Activated CD8-positive, alpha-beta T cell treated with anti-CD3 and anti-CD28 coated beads, Interleukin-2, amount 10 ng/mL, durations not matched to agents 7 days and 5 days (primary cell): Measurements from ENCODE around the gene RENBP. TPM values are rescaled to one million over a fixed set of nuclear protein-coding genes. Genes with fewer than 3 reads are reported as not detected.

Source experiments
- ATAC-seq: fragments of 150-1000 bp; cut with Tn5 transposase; one replicate; pipeline ENCODE4 v1.10.0; 2021; ENCODE audit warnings: moderate library complexity
- CTCF ChIA-PET: fragments of 350-600 bp; sonication (Branson Sonifier 250); formaldehyde crosslinking; loops from one replicate; lab custom pipeline; 2021; ENCODE audit warnings: antibody characterized with exemption; lab: Charles Lee
- POLR2A ChIA-PET: fragments of 350-600 bp; sonication (Branson Sonifier 250); formaldehyde crosslinking; loops from one replicate; lab custom pipeline; 2021; ENCODE audit warnings: antibody characterized with exemption; lab: Charles Lee
- DNase-seq: peaks from one replicate; pipeline ENCODE4 v3.0.0-alpha.2; 2020
- H3K27ac Mint-ChIP-seq: one replicate; pipeline ENCODE4 v1.8.0; 2021; ENCODE audit warnings: mild to moderate bottlenecking, mixed read lengths
- H3K27me3 Mint-ChIP-seq: one replicate; pipeline ENCODE4 v1.8.0; 2021; ENCODE audit warnings: low read depth, mixed read lengths
- H3K36me3 Mint-ChIP-seq: one replicate; pipeline ENCODE4 v1.8.0; 2021; ENCODE audit warnings: low read depth, mixed read lengths
- H3K4me1 Mint-ChIP-seq: one replicate; pipeline ENCODE4 v1.8.0; 2021; ENCODE audit warnings: low read depth, mixed read lengths
- H3K4me3 Mint-ChIP-seq: one replicate; pipeline ENCODE4 v1.8.0; 2021; ENCODE audit warnings: mild to moderate bottlenecking, mixed read lengths
- H3K9me3 Mint-ChIP-seq: one replicate; pipeline ENCODE4 v1.8.0; 2022; ENCODE audit warnings: mixed read lengths; ENCODE audit not compliant: insufficient read depth
- total RNA-seq, 2 experiments: library from RNA; stranded (reverse); gene quantifications; one replicate each; pipeline ENCODE4 v1.2.3, GENCODE V29; 2021

RENBP gene
- total RNA-seq, 2 experiments from 2014 or later: 12.1 to 13.6 TPM

DNA sequence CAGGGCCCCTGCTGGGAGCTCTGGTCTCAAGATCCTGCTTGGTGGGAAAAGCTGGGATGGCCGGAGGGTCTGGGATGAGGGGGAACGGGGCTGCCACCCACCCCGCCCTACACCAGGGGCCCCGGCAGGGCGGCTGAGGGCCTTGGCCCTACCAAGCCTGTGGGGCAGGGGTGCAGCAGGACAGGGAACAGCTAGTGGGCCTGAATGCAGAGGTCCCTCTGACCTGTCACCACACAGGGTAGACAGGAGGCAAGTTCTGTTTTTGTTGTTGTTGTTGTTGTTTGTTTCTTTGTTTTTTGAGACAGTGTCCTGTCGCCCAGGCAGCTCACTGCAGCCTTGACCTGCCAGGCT is 332 bp upstream of the RENBP start:
- ChIA-PET POLR2A (interaction anchor here (0.6 to 6.6 kb wide), 3 partner anchors 18 to 205 kb away, joined by 3 to 84 read pairs (median 3); partner anchors contain the start of gene ARHGAP4), CTCF (interaction anchor here (10.6 kb wide), 1 partner anchor 19 kb away, joined by 228 read pairs; the partner anchor contains the start of gene ARHGAP4)
- H3K4me1 Mint-ChIP-seq: peaks cover 42% of the 10 kb centered on the region
- peak; percentile 11 for ATAC-seq
- no peaks in the 10 kb centered on the region for H3K9me3 Mint-ChIP-seq
- DNase-seq: no peak
- H3K36me3 Mint-ChIP-seq: peaks cover 14% of the 10 kb centered on the region
- H3K27ac Mint-ChIP-seq: no peak overlapping the region
- peak overlapping the region; percentile 74 for H3K4me3 Mint-ChIP-seq
- no peaks in the 10 kb centered on the region for H3K27me3 Mint-ChIP-seq

DNA sequence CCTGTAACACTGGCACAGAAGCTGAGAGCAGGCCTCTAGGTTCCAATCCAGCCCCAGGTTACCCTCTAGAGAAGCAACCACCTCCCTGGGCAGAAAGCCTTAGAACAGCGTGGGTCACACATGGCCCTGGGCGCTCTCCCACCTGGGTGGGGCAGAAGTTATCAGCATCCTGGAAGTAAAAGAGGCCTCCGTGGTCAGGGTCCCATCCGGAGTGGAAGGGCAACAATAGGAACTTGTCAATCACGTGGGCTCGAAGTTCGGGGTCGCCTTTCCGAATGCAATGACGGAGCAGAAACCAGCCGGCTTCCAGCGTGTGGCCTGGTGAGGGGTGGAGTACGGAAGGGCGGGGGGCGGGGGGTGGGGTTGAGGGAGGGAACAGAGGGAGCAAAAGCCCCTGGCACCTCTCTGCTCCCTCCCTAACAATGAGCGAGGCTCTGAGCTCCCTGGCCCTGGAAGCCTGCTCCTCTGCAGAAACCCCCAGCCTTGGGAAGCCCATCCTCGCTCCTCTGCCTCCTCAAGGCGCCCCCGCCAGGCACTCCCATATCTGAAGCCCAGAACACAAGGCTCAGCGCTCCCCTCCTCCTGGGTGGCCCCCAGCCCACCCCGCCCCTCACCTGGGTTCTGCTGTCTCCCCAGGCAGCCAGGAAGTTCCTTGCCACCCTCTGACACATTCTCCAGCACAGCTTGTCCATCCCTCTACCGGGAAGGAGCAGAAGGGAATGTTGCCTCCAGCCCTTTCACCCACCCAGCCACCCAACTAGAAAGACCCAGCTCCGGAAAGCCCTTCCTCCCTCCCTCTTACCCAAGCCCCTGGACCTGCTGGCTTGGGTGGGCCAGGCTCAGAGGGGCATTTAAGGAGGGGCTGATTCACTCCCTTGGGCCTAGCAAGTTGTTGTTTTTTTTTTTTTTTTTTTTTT is 2.8 kb downstream of the RENBP start:
- Mint-ChIP-seq H3K9me3 (no peaks in the 10 kb centered on the region), H3K36me3 (no peaks in the 10 kb centered on the region), H3K4me1 (peaks cover 23% of the 10 kb centered on the region), H3K27ac (peak overlapping the region; percentile 77), H3K4me3 (peak overlapping the region; percentile 66), H3K27me3 (no peaks in the 10 kb centered on the region)
- ATAC-seq: peak; percentile 18
- POLR2A ChIA-PET: interaction anchor here (1.7 kb wide), 1 partner anchor 15 kb away, joined by 11 read pairs; the partner anchor contains the start of gene ARHGAP4
- CTCF ChIA-PET: interaction anchor here (0.9 to 2.0 kb wide), 2 partner anchors 13 to 17 kb away, joined by 4 to 6 read pairs; no protein-coding TSS in a partner anchor
- no peak for DNase-seq

DNA sequence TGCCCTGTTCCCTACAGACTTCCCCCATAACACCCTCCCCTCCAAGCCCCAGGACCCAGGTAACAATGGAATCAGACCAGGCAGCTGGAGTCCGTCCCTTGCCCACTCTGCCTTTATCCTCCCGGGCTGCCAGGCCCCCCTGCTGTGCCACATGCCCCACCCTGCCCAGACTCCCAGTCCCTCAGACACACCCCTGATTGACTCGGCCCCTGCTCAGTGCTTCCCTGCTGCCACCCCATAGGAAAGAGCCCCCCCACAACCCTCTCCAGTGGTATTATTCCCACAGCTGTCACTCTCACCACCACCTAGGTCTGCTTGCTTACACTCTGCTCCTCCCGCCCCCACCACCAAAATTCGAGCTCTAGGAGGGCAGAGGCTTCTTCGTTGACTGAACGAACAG is 4.9 kb downstream of the RENBP start:
- POLR2A ChIA-PET: interaction anchor here (1.1 to 1.6 kb wide), 4 partner anchors 10 to 15 kb away, joined by 3 to 5 read pairs (median 4); partner anchors contain the start of gene ARHGAP4
- Mint-ChIP-seq H3K36me3 (no peaks in the 10 kb centered on the region), H3K27me3 (no peaks in the 10 kb centered on the region), H3K9me3 (no peaks in the 10 kb centered on the region), H3K4me1 (peaks cover 25% of the 10 kb centered on the region), H3K4me3 (no peak overlapping the region), H3K27ac (no peak overlapping the region)
- ATAC-seq (no peak), DNase-seq (no peak)
- CTCF ChIA-PET: interaction anchor here (1.4 to 2.7 kb wide), 3 partner anchors 8 to 15 kb away, joined by 4 to 10 read pairs (median 6); no protein-coding TSS in a partner anchor

DNA sequence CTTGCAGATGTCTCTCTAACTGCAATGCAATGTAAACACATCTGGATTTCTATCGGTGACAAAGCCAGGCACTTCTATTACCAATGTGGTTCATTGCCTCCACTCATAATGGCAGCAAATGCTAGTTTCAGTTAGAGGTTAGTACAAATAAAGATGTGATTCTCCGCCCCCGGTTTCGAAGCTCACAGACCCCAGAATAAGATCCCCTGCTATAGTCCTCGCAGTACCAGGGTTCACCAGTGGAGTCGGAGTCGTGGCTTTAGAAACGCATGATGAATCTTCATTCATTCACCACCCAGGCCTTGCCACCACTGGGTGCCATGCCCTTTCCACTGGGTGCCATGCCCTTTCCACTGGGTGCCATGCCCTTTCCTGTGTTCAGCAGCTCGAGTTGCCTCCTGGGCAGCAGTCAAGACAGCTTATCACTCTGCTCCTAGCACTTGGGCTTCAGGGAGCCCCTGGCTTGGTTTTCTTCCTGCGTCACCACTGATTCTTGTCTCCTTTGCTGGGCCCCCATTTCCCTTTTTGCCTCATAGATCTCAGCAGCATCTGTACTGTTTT is 6.1 kb downstream of the RENBP start:
- H3K9me3 Mint-ChIP-seq: no peaks in the 10 kb centered on the region
- H3K27me3 Mint-ChIP-seq: no peaks in the 10 kb centered on the region
- H3K36me3 Mint-ChIP-seq: no peaks in the 10 kb centered on the region
- no peak overlapping the region for H3K4me3 Mint-ChIP-seq
- H3K4me1 Mint-ChIP-seq: peaks cover 26% of the 10 kb centered on the region
- ChIA-PET CTCF (interaction anchor here (1.2 to 2.7 kb wide), 2 partner anchors 9 to 14 kb away, joined by 5 to 10 read pairs; no protein-coding TSS in a partner anchor), POLR2A (interaction anchor here (0.6 kb wide), 1 partner anchor 60 kb away, joined by 3 read pairs; no protein-coding TSS in a partner anchor)
- peak overlapping the region; percentile 33 for H3K27ac Mint-ChIP-seq
- ATAC-seq (no peak), DNase-seq (no peak)

DNA sequence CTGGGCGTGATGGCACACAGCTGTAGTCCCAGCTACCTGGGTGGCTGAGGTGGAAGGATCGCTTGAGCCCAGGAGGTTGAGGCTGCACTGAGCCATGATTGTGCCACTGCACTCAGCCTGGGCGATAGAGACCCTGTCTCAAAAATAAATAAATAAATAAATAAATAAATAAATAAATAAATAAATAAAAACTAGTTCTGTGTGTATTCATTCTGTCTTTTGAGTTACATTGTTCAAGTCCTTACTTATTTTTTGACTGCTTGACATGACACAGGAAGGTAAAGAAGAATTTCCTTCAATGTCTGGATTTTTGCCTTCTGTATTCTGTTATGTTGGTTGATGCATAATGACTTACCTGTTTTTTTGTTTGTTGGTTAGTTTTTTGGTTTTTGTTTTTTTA is 7.4 kb downstream of the RENBP start:
- DNase-seq (no peak), ATAC-seq (no peak)
- H3K4me3 Mint-ChIP-seq: no peak overlapping the region
- no peaks in the 10 kb centered on the region for H3K9me3 Mint-ChIP-seq
- CTCF ChIA-PET: interaction anchor here (2.7 kb wide), 1 partner anchor 10 kb away, joined by 10 read pairs; no protein-coding TSS in a partner anchor
- peaks cover 23% of the 10 kb centered on the region for H3K4me1 Mint-ChIP-seq
- no peaks in the 10 kb centered on the region for H3K36me3 Mint-ChIP-seq
- no peak overlapping the region for H3K27ac Mint-ChIP-seq
- H3K27me3 Mint-ChIP-seq: no peaks in the 10 kb centered on the region
- POLR2A ChIA-PET: interaction anchor here (0.6 to 1.6 kb wide), 2 partner anchors 9 to 11 kb away, joined by 3 to 6 read pairs; partner anchors contain the start of gene ARHGAP4

DNA sequence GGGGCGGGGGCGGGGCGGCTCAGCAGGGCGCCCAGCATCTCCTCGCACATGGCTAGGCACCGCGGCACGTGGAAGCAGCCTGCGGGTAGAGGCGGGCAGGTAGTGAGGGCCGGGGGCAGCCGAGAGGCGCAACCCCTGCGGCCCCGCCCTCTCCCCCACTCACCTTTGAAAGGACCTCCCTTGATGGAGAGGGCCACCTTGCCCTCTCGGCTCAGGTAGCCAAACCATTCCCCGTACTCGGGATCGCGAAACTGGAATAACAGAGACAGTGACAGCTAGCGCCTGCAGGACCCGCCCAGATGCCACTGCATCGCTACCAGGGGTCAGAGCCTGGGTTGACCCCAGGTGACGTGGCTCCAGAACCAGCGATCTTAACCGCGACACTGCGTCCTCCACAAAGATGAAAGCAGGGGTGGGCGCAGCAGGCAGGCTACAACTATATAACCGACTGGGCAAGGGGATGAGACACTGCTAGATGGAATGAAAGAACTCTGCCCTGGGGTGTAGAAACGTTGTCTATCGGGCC is 9.1 kb downstream of the RENBP start:
- Mint-ChIP-seq H3K27me3 (no peaks in the 10 kb centered on the region), H3K27ac (peak overlapping the region; percentile 30), H3K4me3 (peak overlapping the region; percentile 62), H3K36me3 (peaks cover 10% of the 10 kb centered on the region), H3K4me1 (peaks cover 31% of the 10 kb centered on the region), H3K9me3 (no peaks in the 10 kb centered on the region)
- no peak for ATAC-seq
- ChIA-PET POLR2A (no interaction called here), CTCF (interaction anchor here (1.0 to 1.8 kb wide), 3 partner anchors 11 to 12 kb away, joined by 3 to 12 read pairs (median 3); no protein-coding TSS in a partner anchor)
- no peak for DNase-seq

DNA sequence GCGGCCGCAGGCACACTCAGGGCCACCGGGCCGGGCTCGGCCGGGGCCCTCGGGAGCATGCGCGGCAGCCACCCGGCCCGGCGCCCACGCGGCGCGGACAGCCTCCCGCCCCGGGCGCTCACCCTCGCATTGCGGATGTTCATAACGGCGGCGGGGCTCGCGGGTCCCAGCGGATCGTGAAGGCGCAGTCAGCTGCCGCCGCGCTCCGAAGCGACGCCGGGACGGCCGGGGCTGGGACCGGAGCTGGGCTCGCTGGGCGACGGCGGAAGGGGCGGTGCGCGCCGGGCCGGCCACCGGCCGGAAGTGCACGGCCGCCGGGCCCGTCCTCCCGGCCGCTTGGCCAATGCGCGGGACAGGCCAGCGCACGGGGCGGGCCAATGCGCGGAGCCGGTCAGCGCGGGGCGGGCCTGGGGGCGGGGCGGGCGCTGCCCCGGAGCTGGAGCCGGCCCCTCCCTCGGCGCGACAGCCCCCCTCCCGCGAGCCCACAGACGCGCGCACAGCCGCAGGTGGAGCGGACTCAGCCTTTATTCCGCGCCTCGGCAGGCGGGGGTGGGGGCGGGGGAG is 9.6 kb downstream of the RENBP start, which contains the start of gene NAA10:
TSS of gene NAA10 (minus strand) at position 276 of the 564 bp plus-strand sequence. CDS start at position 143, 133 bp downstream.
- Mint-ChIP-seq H3K36me3 (peaks cover 12% of the 10 kb centered on the region), H3K4me1 (peaks cover 31% of the 10 kb centered on the region), H3K9me3 (no peaks in the 10 kb centered on the region), H3K27me3 (no peaks in the 10 kb centered on the region), H3K4me3 (peak within 1 kb of the TSS; percentile 88), H3K27ac (peak within 1 kb of the TSS; percentile 85)
- ChIA-PET POLR2A (no interaction called here), CTCF (interaction anchor here (1.0 to 1.8 kb wide), 2 partner anchors 10 to 12 kb away, joined by 3 to 12 read pairs; no protein-coding TSS in a partner anchor)
- ATAC-seq (peak; percentile 93), DNase-seq (peak; percentile 62)

DNA sequence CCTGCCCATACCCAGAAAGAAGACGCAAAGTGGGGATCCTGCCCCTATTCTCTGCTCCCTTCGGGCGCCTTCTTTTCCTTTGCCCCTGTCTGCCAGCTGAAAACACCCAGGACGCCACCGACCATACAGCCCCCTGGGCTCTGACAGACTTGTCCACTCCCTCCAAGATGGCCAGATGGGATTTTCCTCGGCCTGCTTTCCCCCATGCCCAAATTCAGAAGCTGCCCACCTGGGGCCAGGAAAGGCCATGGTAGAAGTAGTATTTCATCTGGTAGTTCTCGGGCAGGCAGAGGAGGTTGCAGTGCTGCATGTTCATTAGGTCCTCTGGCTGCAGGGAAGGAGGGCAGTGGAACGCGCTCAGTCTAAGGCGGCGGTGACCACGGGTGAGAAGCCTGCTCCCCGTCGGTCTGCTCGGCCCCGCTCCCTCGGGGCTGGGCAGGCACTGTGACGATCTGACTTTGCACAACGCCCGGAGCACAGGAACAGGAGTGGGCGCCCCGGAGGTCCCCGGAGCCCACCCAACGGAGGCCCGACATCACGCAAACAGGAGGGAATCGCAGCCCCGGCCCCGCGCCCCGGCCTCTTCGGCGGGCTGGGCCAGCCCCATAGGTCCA is 10.2 kb downstream of the RENBP start:
- peak overlapping the region; percentile 88 for H3K4me3 Mint-ChIP-seq
- DNase-seq (no peak), ATAC-seq (peak; percentile 37)
- peak overlapping the region; percentile 85 for H3K27ac Mint-ChIP-seq
- H3K27me3 Mint-ChIP-seq: no peaks in the 10 kb centered on the region
- ChIA-PET CTCF (interaction anchor here (1.0 to 1.8 kb wide), 3 partner anchors 10 to 23 kb away, joined by 3 to 12 read pairs (median 4); no protein-coding TSS in a partner anchor), POLR2A (interaction anchor here (0.9 kb wide), 1 partner anchor 36 kb away, joined by 3 read pairs; no protein-coding TSS in a partner anchor)
- peaks cover 28% of the 10 kb centered on the region for H3K4me1 Mint-ChIP-seq
- no peaks in the 10 kb centered on the region for H3K9me3 Mint-ChIP-seq
- H3K36me3 Mint-ChIP-seq: peaks cover 17% of the 10 kb centered on the region

DNA sequence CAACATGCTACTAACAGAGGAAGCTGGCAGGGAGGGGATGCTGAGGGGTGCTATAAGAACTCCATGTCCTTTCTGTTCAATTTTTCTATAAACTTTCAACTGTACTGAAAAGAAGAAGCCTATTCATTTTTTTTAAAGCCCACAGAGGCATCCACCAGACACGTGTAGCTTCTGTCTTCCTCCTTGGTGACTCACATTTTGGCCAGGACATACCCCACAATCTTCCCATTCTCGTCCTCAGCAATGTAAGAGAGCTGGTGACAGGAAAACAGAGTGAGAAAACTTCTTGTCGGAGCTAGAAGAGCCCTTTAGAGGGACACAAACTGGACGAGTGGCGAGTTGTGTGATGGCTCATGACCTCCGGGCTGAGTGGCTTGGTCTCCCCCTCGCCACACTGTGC is 10.7 kb downstream of the RENBP start:
- Mint-ChIP-seq H3K27ac (peak overlapping the region; percentile 85), H3K27me3 (no peaks in the 10 kb centered on the region), H3K4me3 (peak overlapping the region; percentile 88), H3K9me3 (no peaks in the 10 kb centered on the region), H3K4me1 (peaks cover 31% of the 10 kb centered on the region), H3K36me3 (peaks cover 20% of the 10 kb centered on the region)
- ChIA-PET CTCF (interaction anchor here (1.2 to 1.8 kb wide), 2 partner anchors 13 to 23 kb away, joined by 4 to 12 read pairs; no protein-coding TSS in a partner anchor), POLR2A (interaction anchor here (0.9 kb wide), 1 partner anchor 36 kb away, joined by 3 read pairs; no protein-coding TSS in a partner anchor)
- no peak for DNase-seq
- ATAC-seq: no peak

DNA sequence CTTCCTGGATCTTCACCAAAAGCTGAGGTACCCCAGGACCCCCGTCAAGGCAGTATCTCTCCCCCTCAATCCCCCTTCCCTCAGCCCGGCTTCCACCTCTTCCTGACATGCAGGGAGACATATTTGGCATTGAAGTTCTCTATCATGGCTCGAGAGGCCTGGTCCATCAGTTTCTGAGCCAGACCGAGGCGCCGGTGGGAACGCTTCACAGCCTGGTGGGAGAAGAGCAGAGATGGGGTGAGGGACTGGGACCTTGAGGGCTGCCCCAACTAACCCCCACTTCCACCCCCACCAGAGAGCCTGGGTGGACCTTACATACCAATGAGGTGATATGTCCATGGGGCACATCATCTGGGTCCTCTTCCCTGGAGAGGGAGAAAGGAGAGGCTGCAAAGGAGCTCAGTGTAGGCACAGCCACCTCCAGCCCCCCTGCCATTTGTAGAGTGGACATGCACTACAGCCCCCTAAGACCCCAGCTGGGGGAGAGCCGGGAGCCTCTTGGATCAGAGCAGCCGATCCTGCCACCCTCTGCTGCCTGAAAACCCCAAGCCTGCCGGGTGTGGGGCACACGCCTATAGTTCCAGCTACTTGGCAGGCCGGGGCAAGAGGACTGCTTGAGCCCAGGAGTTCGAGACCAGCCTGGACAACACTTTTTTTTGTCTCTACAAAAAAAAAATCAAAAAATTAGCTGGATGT is 12.1 kb downstream of the RENBP start:
- ChIA-PET CTCF (interaction anchor here (1.5 kb wide), 1 partner anchor 15 kb away, joined by 4 read pairs; no protein-coding TSS in a partner anchor), POLR2A (no interaction called here)
- no peaks in the 10 kb centered on the region for H3K9me3 Mint-ChIP-seq
- ATAC-seq (no peak), DNase-seq (no peak)
- H3K27me3 Mint-ChIP-seq: no peaks in the 10 kb centered on the region
- peaks cover 20% of the 10 kb centered on the region for H3K36me3 Mint-ChIP-seq
- H3K4me3 Mint-ChIP-seq: no peak overlapping the region
- H3K27ac Mint-ChIP-seq: no peak overlapping the region
- peaks cover 33% of the 10 kb centered on the region for H3K4me1 Mint-ChIP-seq
